Glomerular visceral epithelial cell (primary cell): ENCODE measurements around the gene ODAD2.
"Not testable (repeated sequence)": the region's sequence is repeated elsewhere in the genome, so short reads cannot be mapped to it uniquely, and the experiment has no call there.

ENCODE experiments used
- DNase-seq: peaks from one replicate; pipeline ENCODE4 v3.0.0-alpha.2; 2016; ENCODE audit errors: extremely low spot score

Gene ODAD2

DNA sequence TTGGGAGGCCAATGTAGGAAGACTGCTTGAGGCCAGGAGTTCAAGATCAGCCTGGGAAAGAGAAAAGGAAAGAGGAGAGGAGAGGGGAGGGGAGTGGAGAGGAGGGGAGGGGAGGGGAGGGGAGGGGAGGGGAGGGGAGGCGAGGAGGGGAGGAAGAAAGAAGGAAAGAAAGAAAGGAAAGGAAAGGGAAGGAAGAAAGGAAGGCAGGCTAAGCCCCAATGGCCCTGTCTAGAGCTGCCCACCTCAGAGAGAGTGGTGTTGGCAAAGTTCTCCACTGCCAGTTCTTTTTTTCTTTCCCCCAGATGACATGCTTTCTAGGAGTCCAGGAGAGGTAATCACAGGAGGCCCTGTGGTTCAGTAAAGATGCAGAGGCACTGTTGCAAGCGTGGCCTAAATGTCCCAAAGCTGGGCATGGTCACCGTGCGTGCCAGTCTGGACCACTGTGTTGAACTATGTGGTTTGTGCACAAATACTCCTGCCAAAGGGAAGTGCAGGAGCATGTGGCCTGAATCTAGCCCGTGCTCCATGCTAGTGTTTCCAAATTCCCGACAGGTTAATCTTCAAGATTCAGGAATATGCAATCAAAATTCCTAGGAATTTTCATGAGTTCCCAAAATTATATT is 39.7 kb downstream of the ODAD2 start:
- no peak for DNase-seq

DNA sequence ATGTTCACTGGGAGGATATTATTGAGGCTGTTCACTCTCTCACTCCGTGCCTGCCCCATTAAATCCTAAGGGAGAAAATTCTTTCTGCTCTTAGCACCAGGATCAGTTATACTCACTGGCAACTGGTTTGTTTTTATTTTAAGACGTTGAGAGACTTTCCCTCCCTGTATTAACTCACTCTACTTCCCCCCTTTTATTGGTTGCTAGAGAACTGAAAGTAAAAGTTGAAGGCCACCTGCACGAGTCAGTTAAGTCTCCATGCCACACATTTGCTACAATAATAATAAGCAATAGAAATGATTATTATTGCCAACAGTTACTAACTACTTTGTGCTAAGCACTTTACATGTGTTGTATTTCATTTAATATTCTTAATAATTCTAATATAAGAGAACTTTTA is 40.5 kb downstream of the ODAD2 start:
- DNase-seq = not testable (repeated sequence)

GRCh38 chr10:27950242-27950564 is 48.7 kb downstream of the ODAD2 start:
- DNase-seq = no peak

- no peak for DNase-seq
Measured at GRCh38 chr10:27949528-27950241, 49.2 kb downstream of the ODAD2 start.

GRCh38 chr10:27948186-27948585 is 50.7 kb downstream of the ODAD2 start:
- DNase-seq = no peak

- DNase-seq = no peak
Measured at GRCh38 chr10:27947540-27947939, 51.3 kb downstream of the ODAD2 start.

GRCh38 chr10:27944005-27944404 is 54.9 kb downstream of the ODAD2 start:
- DNase-seq = no peak

- no peak for DNase-seq
Measured at GRCh38 chr10:27914888-27915287, 84.0 kb downstream of the ODAD2 start.

GRCh38 chr10:27912231-27912630 is 86.6 kb downstream of the ODAD2 start:
- DNase-seq = no peak

- no peak for DNase-seq
Measured at GRCh38 chr10:27911539-27911938, 87.3 kb downstream of the ODAD2 start.

DNA sequence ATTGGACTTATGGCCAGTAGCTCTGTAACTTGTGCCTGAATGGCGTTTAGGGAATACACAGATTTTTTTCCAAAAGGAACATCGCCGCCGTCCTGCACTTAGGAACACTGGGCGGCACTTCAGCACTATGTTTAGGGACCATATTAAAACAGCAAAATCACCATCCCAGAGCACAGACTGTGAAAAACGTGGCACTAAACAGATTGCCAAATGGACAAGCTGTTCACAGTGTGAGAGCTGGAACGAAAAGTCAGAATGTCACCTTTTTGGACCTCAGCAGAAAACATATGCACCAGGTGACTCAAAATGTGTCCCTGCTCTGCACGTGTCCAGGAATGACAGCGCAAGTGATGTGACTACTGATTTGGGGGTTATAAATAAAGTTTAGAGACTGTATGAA is 87.9 kb downstream of the ODAD2 start:
- DNase-seq = no peak

DNA sequence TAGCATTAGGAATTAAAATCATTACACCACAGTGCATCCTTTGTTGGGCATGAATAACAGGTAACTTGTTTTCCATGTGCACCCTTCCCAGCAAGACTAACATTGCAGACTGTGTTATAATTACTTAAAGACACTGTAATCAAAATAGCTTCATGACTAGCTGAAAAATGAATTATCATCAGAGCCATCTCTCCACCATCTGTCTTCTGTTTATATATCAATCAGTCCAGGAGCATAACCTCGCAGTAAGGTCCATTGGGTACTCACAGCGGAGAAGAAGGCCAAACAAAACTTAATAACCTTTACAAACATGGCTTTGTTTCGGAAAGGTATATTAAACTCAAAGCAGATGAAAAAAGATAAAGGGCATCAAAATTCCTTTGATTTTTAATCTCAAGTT is 90.6 kb downstream of the ODAD2 start:
- no peak for DNase-seq

DNA sequence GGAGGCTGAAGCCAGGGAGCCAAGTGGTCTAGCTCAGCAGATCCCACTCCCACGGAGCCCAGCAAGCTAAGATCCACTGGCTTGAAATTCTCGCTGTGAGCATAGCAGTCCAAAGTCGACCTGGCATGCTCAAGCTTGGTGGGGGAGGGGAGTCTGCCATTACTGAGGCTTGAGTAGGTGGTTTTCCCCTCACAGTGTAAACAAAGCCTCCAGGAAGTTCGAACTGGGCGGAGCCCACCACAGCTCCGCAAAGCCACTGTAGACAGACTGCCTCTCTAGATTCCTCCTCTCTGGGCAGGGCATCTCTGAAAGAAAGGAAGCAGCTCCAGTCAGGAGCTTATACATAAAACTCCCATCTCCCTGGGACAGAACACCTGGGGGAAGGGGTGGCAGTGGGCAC is 99.4 kb downstream of the ODAD2 start:
- not testable (repeated sequence) for DNase-seq

- no peak for DNase-seq
Measured at GRCh38 chr10:27899058-27899457, 99.8 kb downstream of the ODAD2 start.

- peak; percentile 22 for DNase-seq
Measured at GRCh38 chr10:27893358-27893954, 105.4 kb downstream of the ODAD2 start.

- DNase-seq = peak; percentile 92
Measured at GRCh38 chr10:27890971-27891370, 107.9 kb downstream of the ODAD2 start.

- no peak for DNase-seq
Measured at GRCh38 chr10:27889518-27889917, 109.4 kb downstream of the ODAD2 start.

GRCh38 chr10:27884185-27884641 is 114.7 kb downstream of the ODAD2 start:
- DNase-seq = no peak

GRCh38 chr10:27878281-27878680 is 120.6 kb downstream of the ODAD2 start:
- DNase-seq = no peak

- DNase-seq = peak; percentile 42
Measured at GRCh38 chr10:27865221-27865635, 133.7 kb downstream of the ODAD2 start.

- DNase-seq = no peak
Measured at GRCh38 chr10:27861781-27862180, 137.1 kb downstream of the ODAD2 start.

GRCh38 chr10:27857616-27858015 is 141.3 kb downstream of the ODAD2 start:
- DNase-seq = no peak

DNA sequence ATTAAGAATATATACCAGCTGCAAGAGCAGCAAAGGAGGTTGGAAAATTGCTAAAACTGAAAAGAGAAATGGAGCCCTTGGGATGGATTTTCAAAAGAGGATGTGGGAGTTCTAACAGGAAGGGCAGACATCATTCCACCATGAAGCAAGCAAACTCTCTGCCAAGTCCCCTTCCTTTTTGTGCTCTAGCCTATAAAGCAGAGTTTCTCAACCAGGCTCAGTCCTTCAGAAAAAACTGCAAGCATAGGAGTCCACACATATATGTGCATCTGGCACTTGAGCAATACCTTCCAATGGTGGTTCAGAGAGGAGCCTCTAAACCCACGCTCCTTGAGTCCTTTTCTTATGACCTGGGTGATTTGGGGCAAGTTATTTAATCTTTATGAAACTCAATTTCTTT is 154.7 kb downstream of the ODAD2 start:
- no peak for DNase-seq
